AG04450 (cell line): Measurements from ENCODE around the gene ARMC8. TPM values are rescaled to one million over a fixed set of nuclear protein-coding genes. Genes with fewer than 3 reads are reported as not detected.

Experiments used
- CTCF ChIA-PET: fragments of 300-600, 350-600 bp; formaldehyde crosslinking; extraction: SDS; loops from one replicate; lab custom pipeline; 2022; ENCODE audit warnings: antibody characterized with exemption, inconsistent platforms; lab: Charles Lee
- POLR2A ChIA-PET: fragments of 350-600 bp; formaldehyde crosslinking; extraction: SDS; loops from one replicate; lab custom pipeline; 2021; ENCODE audit warnings: antibody characterized with exemption, inconsistent platforms; lab: Yijun Ruan, JAX
- DNase-seq: peaks from one replicate; pipeline ENCODE4 v3.0.0-alpha.2; 2011; ENCODE audit warnings: low read depth, low spot score
- H3K27ac ChIP-seq: one replicate; pipeline ENCODE4 v1.5.1; 2012; ENCODE audit warnings: low read depth, low read length, control low read depth
- H3K27me3 ChIP-seq: one replicate; pipeline ENCODE4 v1.6.0; 2012; ENCODE audit warnings: low read length; ENCODE audit not compliant: control insufficient read depth, insufficient read depth
- H3K4me3 ChIP-seq: 2 replicates; pipeline ENCODE4 v1.5.1; 2011; ENCODE audit warnings: mild to moderate bottlenecking, low read depth, low read length, control low read depth
- H3K9me3 ChIP-seq: 2 replicates; pipeline ENCODE4 v1.5.1; 2012; ENCODE audit warnings: low read length; ENCODE audit not compliant: control insufficient read depth, insufficient read depth
- polyA plus RNA-seq: library from polyadenylated mRNA; depleted of rRNA; stranded (reverse); fragments of >200 nt; gene quantifications from 2 replicates; pipeline ENCODE4 v1.2.3, GENCODE V29; 2011
- TF ChIP-seq, protein P1 (sequence below): IDR thresholded peaks from 2 replicates; pipeline ENCODE4 v1.5.1; 2011; ENCODE audit warnings: low read depth, low read length, control low read depth, inconsistent platforms

ARMC8 gene
- polyA plus RNA-seq, 1 experiment = 61.2 TPM

DNA sequence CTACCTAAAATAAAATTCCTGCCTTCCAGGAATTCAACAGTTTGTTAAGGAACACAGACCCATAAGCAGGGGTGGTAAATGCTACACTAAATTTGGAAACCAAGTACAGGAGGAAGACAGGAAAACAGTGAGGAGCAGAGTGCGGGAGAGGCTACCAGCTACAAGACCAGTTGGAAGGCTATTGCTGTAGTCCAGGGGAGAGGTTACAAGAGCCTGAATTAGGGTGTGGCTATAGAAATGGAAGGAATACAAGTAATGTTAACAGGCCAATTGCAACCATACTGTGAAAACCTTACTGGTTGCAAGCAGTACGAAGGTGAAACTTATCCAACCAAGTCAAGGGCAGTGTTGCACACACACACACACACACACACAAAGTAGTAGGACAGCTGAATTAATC lies 880 bp upstream of the ARMC8 start:
- Histone ChIP-seq H3K9me3 (peaks cover 6% of the 10 kb centered on the region; the same call in 1 of the 2 replicates), H3K27me3 (peaks cover 7% of the 10 kb centered on the region), H3K4me3 (no peak overlapping the region), H3K27ac (no peak overlapping the region)
- ChIA-PET CTCF (no interaction called here), POLR2A (no interaction called here)
- DNase-seq = no peak
- TF ChIP-seq, protein P1, sequence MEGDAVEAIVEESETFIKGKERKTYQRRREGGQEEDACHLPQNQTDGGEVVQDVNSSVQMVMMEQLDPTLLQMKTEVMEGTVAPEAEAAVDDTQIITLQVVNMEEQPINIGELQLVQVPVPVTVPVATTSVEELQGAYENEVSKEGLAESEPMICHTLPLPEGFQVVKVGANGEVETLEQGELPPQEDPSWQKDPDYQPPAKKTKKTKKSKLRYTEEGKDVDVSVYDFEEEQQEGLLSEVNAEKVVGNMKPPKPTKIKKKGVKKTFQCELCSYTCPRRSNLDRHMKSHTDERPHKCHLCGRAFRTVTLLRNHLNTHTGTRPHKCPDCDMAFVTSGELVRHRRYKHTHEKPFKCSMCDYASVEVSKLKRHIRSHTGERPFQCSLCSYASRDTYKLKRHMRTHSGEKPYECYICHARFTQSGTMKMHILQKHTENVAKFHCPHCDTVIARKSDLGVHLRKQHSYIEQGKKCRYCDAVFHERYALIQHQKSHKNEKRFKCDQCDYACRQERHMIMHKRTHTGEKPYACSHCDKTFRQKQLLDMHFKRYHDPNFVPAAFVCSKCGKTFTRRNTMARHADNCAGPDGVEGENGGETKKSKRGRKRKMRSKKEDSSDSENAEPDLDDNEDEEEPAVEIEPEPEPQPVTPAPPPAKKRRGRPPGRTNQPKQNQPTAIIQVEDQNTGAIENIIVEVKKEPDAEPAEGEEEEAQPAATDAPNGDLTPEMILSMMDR = no peak

DNA sequence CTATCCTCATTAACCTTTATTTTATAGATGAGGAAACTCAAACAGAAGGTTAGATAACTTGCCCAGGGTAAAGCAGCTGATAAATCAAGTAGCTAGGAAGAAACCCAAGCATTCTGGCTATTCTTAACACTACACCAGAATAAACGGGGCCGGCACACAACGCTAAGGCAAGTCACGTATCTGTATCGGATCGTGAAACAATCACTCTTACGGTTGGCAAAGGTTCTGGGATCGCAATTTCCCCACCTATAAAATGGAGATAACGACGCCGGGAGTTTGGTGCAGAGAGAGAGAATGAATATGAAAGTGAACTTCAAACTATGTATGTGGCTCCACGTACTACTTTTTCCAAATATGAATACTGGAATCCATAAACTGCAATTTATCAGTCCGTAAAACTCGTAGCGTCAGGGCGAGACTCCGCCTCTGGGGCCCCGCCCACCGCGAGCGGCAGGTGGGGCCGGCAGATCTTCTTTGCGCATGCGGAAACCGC lies 252 bp upstream of the ARMC8 start:
- peak; percentile 50 for DNase-seq
- ChIA-PET CTCF (interaction anchor here (1.3 to 1.4 kb wide), 2 partner anchors 9 to 118 kb away, joined by 3 to 5 read pairs; no protein-coding TSS in a partner anchor), POLR2A (interaction anchor here (0.6 to 1.8 kb wide), 5 partner anchors 10 to 72 kb away, joined by 3 to 15 read pairs (median 3); partner anchors contain the start of gene DBR1)

DNA sequence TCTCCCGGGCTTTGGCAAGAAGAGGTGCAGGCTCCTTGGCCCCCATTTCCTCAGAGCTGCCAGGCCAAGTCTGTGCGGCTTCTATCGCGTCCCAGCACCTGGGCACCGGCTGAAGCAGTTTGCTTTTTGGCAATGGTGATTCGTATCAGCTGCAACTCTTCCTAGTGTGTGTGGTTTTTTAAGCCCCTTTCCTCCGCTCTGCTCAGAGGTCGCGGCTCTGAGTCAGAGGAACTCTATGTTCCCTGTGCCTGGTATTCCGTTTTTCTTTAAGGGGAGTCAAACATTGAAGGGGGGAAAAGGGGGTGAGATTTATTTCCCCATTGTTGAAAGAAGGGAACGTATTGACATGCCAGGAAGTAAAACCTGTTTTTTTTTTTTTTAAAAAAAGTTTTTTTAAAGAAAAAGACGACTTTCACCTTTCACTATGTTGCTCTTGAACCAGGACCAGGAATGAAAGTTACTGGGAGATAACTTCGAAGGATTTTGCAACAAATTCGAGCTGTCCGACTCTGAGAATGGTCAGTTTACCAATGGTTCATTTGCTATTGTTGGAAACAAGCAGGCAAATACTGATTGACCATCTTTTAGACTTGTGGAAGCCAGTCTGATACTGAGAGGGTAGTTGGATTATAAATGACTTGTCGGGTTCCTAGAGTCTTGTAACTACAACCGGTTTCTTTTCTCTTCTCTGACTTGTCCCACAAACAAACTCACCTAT lies 1.1 kb downstream of the ARMC8 start:
- H3K4me3 ChIP-seq = peak overlapping the region; percentile 72
- peaks cover under 1% of the 10 kb centered on the region for H3K27me3 ChIP-seq
- peak overlapping the region; percentile 96 for H3K27ac ChIP-seq
- ChIA-PET CTCF (interaction anchor here (1.2 to 1.4 kb wide), 3 partner anchors 8 to 119 kb away, joined by 3 to 5 read pairs (median 4); no protein-coding TSS in a partner anchor), POLR2A (interaction anchor here (0.7 to 1.8 kb wide), 5 partner anchors 9 to 71 kb away, joined by 3 to 15 read pairs (median 3); partner anchors contain the start of gene DBR1)
- DNase-seq = no peak
- TF ChIP-seq, protein P1 = no peak
- H3K9me3 ChIP-seq = peaks cover 6% of the 10 kb centered on the region; the same call in 1 of the 2 replicates

More for the DNA sequence above, 252 bp upstream of the ARMC8 start:
- Histone ChIP-seq H3K4me3 (peak overlapping the region; percentile 72), H3K9me3 (peaks cover 6% of the 10 kb centered on the region; the same call in 1 of the 2 replicates), H3K27me3 (peaks cover 7% of the 10 kb centered on the region), H3K27ac (peak overlapping the region; percentile 96)
- TF ChIP-seq, protein P1 = no peak

DNA sequence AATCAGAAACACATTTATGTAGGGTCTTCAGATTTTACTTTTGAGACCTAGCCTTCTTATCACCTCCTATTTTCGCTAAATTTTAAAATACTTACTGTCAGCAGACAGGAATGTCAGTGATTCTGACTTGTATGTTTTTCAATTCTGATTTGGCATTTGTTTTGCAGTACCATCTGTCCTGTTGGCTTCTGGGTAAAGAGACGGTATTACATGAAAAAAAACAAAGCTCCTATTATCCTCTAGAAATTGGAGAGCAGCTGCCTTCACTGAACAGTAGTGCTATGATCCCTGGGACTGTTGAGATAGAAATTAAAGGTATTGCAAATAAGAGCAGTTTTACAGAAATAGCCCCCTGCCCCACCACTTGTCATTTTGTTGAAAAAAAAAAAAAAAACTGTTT lies 8.4 kb downstream of the ARMC8 start:
- Histone ChIP-seq H3K27ac (no peak overlapping the region), H3K4me3 (no peak overlapping the region), H3K9me3 (no peaks in the 10 kb centered on the region), H3K27me3 (no peaks in the 10 kb centered on the region)
- TF ChIP-seq, protein P1 = no peak
- CTCF ChIA-PET = interaction anchor here (0.5 to 1.5 kb wide), 3 partner anchors 8 to 360 kb away, joined by 3 to 4 read pairs (median 3); partner anchors contain the start of gene ARMC8
- no peak for DNase-seq
- POLR2A ChIA-PET = no interaction called here
